Measurements from ENCODE around the gene C11orf54. TPM values are rescaled to one million over a fixed set of nuclear protein-coding genes. Genes with fewer than 3 reads are reported as not detected.
A peak's percentile ranks its signal among the peaks of the same experiment; 100 is the strongest.

Gene C11orf54
- total RNA-seq, 1 donor from 2014 or later: 23.5 TPM

GRCh38 chr11:93728792-93729128 lies 12.7 kb upstream of the C11orf54 start:
- Mint-ChIP-seq H3K4me1 (ENCODE audit: unreplicated experiment) (peaks cover 2% of the 10 kb centered on the region), H3K9me3 (ENCODE audit: unreplicated experiment) (no peaks in the 10 kb centered on the region), H3K36me3 (ENCODE audit: unreplicated experiment) (peaks cover 70% of the 10 kb centered on the region), H3K27ac (ENCODE audit: unreplicated experiment) (peak overlapping the region; percentile 60), H3K4me3 (ENCODE audit: unreplicated experiment) (no peak overlapping the region), H3K27me3 (ENCODE audit: unreplicated experiment) (no peaks in the 10 kb centered on the region)
- no peak for DNase-seq (ENCODE audit: extremely low spot score, unreplicated experiment)
- TF ChIP-seq, protein P1, sequence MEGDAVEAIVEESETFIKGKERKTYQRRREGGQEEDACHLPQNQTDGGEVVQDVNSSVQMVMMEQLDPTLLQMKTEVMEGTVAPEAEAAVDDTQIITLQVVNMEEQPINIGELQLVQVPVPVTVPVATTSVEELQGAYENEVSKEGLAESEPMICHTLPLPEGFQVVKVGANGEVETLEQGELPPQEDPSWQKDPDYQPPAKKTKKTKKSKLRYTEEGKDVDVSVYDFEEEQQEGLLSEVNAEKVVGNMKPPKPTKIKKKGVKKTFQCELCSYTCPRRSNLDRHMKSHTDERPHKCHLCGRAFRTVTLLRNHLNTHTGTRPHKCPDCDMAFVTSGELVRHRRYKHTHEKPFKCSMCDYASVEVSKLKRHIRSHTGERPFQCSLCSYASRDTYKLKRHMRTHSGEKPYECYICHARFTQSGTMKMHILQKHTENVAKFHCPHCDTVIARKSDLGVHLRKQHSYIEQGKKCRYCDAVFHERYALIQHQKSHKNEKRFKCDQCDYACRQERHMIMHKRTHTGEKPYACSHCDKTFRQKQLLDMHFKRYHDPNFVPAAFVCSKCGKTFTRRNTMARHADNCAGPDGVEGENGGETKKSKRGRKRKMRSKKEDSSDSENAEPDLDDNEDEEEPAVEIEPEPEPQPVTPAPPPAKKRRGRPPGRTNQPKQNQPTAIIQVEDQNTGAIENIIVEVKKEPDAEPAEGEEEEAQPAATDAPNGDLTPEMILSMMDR (IDR thresholded peaks at IDR 0.05): no peak

DNA sequence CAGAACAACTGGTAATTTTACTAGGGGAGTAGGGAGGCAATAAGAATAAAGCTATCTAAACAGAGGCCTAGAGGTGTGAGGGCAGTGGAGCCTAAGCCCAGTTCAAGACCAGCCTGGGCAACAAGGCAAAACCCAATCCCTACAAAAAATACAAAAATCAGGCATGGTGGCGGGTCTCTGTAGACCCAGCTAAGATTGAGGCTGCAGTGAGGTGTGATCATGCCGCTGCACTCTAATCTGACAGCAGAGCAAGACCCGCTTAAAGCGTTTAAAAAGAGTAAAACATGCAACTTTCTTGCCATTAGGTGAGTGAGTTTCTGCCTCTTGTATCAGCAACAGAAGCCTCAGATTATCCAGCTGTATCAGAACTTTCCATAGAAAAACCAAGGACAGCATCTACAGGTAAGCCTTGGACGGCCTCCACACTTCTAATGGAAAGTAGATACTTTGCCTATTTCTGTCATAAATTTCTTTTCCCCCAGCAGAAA lies 12.3 kb upstream of the C11orf54 start:
- H3K36me3 Mint-ChIP-seq (ENCODE audit: unreplicated experiment): peaks cover 71% of the 10 kb centered on the region
- no peaks in the 10 kb centered on the region for H3K9me3 Mint-ChIP-seq (ENCODE audit: unreplicated experiment)
- no peak overlapping the region for H3K4me3 Mint-ChIP-seq (ENCODE audit: unreplicated experiment)
- H3K27me3 Mint-ChIP-seq (ENCODE audit: unreplicated experiment): no peaks in the 10 kb centered on the region
- H3K4me1 Mint-ChIP-seq (ENCODE audit: unreplicated experiment): peaks cover 3% of the 10 kb centered on the region
- TF ChIP-seq, protein P1 (IDR thresholded peaks at IDR 0.05): no peak
- no peak overlapping the region for H3K27ac Mint-ChIP-seq (ENCODE audit: unreplicated experiment)
- DNase-seq (ENCODE audit: extremely low spot score, unreplicated experiment): no peak

- Mint-ChIP-seq H3K4me1 (ENCODE audit: unreplicated experiment) (peaks cover 7% of the 10 kb centered on the region), H3K4me3 (ENCODE audit: unreplicated experiment) (no peak overlapping the region), H3K36me3 (ENCODE audit: unreplicated experiment) (peaks cover 77% of the 10 kb centered on the region), H3K9me3 (ENCODE audit: unreplicated experiment) (no peaks in the 10 kb centered on the region), H3K27me3 (ENCODE audit: unreplicated experiment) (no peaks in the 10 kb centered on the region), H3K27ac (ENCODE audit: unreplicated experiment) (no peak overlapping the region)
- TF ChIP-seq, protein P1 (IDR thresholded peaks at IDR 0.05): no peak
- DNase-seq (ENCODE audit: extremely low spot score, unreplicated experiment): no peak
Measured at GRCh38 chr11:93730108-93731107, 11.1 kb upstream of the C11orf54 start.

GRCh38 chr11:93732237-93732892 lies 9.1 kb upstream of the C11orf54 start:
- no peaks in the 10 kb centered on the region for H3K9me3 Mint-ChIP-seq (ENCODE audit: unreplicated experiment)
- no peak for DNase-seq (ENCODE audit: extremely low spot score, unreplicated experiment)
- H3K27ac Mint-ChIP-seq (ENCODE audit: unreplicated experiment): peak overlapping the region; percentile 7
- H3K4me3 Mint-ChIP-seq (ENCODE audit: unreplicated experiment): no peak overlapping the region
- TF ChIP-seq, protein P1 (IDR thresholded peaks at IDR 0.05): no peak
- no peaks in the 10 kb centered on the region for H3K27me3 Mint-ChIP-seq (ENCODE audit: unreplicated experiment)
- peaks cover 22% of the 10 kb centered on the region for H3K4me1 Mint-ChIP-seq (ENCODE audit: unreplicated experiment)
- peaks cover 83% of the 10 kb centered on the region for H3K36me3 Mint-ChIP-seq (ENCODE audit: unreplicated experiment)

DNA sequence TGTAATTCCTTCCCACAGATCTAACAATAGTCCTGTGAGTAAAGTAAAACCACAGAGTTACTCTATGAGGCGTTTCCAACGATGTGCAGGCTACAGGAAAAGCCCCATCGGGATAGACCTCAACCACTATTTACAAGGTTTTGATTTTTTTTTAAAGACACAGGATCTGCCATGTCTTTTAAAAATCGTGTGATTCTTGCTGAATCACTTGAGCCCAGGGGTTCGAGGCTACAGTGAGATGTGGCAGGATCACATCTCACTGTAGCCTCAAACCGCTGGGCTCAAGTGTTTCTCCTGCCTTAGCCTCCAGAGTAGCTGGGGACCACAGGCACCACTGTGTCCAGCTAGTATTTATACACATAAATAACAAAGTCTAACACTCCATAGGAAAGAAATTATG lies 8.0 kb upstream of the C11orf54 start:
- Mint-ChIP-seq H3K27ac (ENCODE audit: unreplicated experiment) (peak overlapping the region; percentile 7), H3K4me3 (ENCODE audit: unreplicated experiment) (no peak overlapping the region), H3K36me3 (ENCODE audit: unreplicated experiment) (peaks cover 82% of the 10 kb centered on the region), H3K4me1 (ENCODE audit: unreplicated experiment) (peaks cover 33% of the 10 kb centered on the region), H3K27me3 (ENCODE audit: unreplicated experiment) (no peaks in the 10 kb centered on the region), H3K9me3 (ENCODE audit: unreplicated experiment) (no peaks in the 10 kb centered on the region)
- TF ChIP-seq, protein P1 (IDR thresholded peaks at IDR 0.05): no peak
- no peak for DNase-seq (ENCODE audit: extremely low spot score, unreplicated experiment)
